Umbilical cord (tissue), 2 donors: Measurements from ENCODE around the gene TDP2. TPM values are rescaled to one million over a fixed set of nuclear protein-coding genes. Genes with fewer than 3 reads are reported as not detected.
"Not testable (repeated sequence)": the region's sequence is repeated elsewhere in the genome, so short reads cannot be mapped to it uniquely, and the experiment has no call there.

ENCODE experiments used
- DNase-seq: peaks from one replicate; pipeline ENCODE4 v3.0.0-alpha.2; 2015; ENCODE audit warnings: low spot score
- total RNA-seq: library from RNA; depleted of rRNA; stranded (reverse); fragments of >200 nt; gene quantifications from one replicate; pipeline ENCODE4 v1.2.3, GENCODE V29; 2014; ENCODE audit warnings: low replicate concordance; ENCODE audit not compliant: insufficient read depth

TDP2 gene
- total RNA-seq, 1 donor from 2014 or later: 19.7 TPM

GRCh38 chr6:24650365-24650764, 16.3 kb downstream of the TDP2 start:
- no peak for DNase-seq

- no peak for DNase-seq
Measured at GRCh38 chr6:24649691-24650090, 17.0 kb downstream of the TDP2 start.

GRCh38 chr6:24648276-24648675, 18.4 kb downstream of the TDP2 start:
- DNase-seq: no peak

GRCh38 chr6:24646771-24647170, 19.9 kb downstream of the TDP2 start:
- DNase-seq: no peak

GRCh38 chr6:24644377-24644776, 22.3 kb downstream of the TDP2 start:
- no peak for DNase-seq

GRCh38 chr6:24643920-24644319, 22.8 kb downstream of the TDP2 start:
- DNase-seq: no peak

GRCh38 chr6:24642061-24642460, 24.6 kb downstream of the TDP2 start:
- no peak for DNase-seq

GRCh38 chr6:24640631-24641030, 26.1 kb downstream of the TDP2 start:
- not testable (repeated sequence) for DNase-seq

GRCh38 chr6:24640166-24640565, 26.5 kb downstream of the TDP2 start:
- no peak for DNase-seq

GRCh38 chr6:24636681-24637080, 30.0 kb downstream of the TDP2 start:
- no peak for DNase-seq

GRCh38 chr6:24632573-24632972, 34.1 kb downstream of the TDP2 start:
- DNase-seq: no peak

- no peak for DNase-seq
Measured at GRCh38 chr6:24631671-24632070, 35.0 kb downstream of the TDP2 start.

GRCh38 chr6:24630856-24631505, 35.7 kb downstream of the TDP2 start:
- no peak for DNase-seq

GRCh38 chr6:24621626-24622289, 44.9 kb downstream of the TDP2 start:
- DNase-seq: no peak

GRCh38 chr6:24620637-24621036, 46.1 kb downstream of the TDP2 start:
- no peak for DNase-seq

- DNase-seq: no peak
Measured at GRCh38 chr6:24619661-24620060, 47.0 kb downstream of the TDP2 start.

- no peak for DNase-seq
Measured at GRCh38 chr6:24614648-24615047, 52.1 kb downstream of the TDP2 start.

GRCh38 chr6:24614043-24614420, 52.7 kb downstream of the TDP2 start:
- DNase-seq: no peak

GRCh38 chr6:24613361-24614042, 53.2 kb downstream of the TDP2 start:
- no peak for DNase-seq

- DNase-seq: no peak
Measured at GRCh38 chr6:24610672-24611071, 56.0 kb downstream of the TDP2 start.

- DNase-seq: no peak
Measured at GRCh38 chr6:24607310-24608105, 59.2 kb downstream of the TDP2 start.
